GM12878 (cell line): ENCODE results near the gene NR6A1. TPM values are rescaled to one million over a fixed set of nuclear protein-coding genes. Genes with fewer than 3 reads are reported as not detected.

Experiments used
- ATAC-seq: fragments of 200-7000 bp; cut with Tn5 transposase; 3 replicates; pipeline ENCODE4 v1.9.1; 2020; ENCODE audit warnings: mild to moderate bottlenecking, moderate library complexity
- BruUV-seq: library from RNA; stranded (reverse); fragments of 400-500 nt; replicated peaks from 2 replicates; lab custom pipeline; 2021; lab: Mats Ljungman, UMichigan
- CTCF ChIA-PET: fragments of 300-600 bp; sonication (Branson Sonifier 250); formaldehyde crosslinking; extraction: SDS; loops from one replicate; lab custom pipeline; 2021; ENCODE audit warnings: inconsistent platforms; lab: Yijun Ruan, JAX
- POLR2A ChIA-PET: fragments of 350-600 bp; formaldehyde crosslinking; extraction: SDS; loops from one replicate; lab custom pipeline; 2021; ENCODE audit warnings: inconsistent platforms; lab: Charles Lee
- RAD21 ChIA-PET: fragments of 300-600 bp; sonication (Branson Sonifier 250); formaldehyde crosslinking; loops from one replicate; lab custom pipeline; 2023; ENCODE audit warnings: antibody characterized with exemption; ENCODE audit not compliant: unreplicated experiment; lab: Charles Lee
- SMC1A ChIA-PET: fragments of 300-600 bp; sonication (Branson Sonifier 250); formaldehyde crosslinking; loops from one replicate; lab custom pipeline; 2023; ENCODE audit not compliant: unreplicated experiment, uncharacterized antibody; lab: Charles Lee
- DNase-seq: peaks from one replicate; pipeline ENCODE4 v3.0.0-alpha.2; 2011; ENCODE audit warnings: low read depth, low spot score
- FAIRE-seq: peaks from 3 replicates; lab custom pipeline; 2011; peaks lifted over from hg19 to GRCh38; lab: Jason Lieb, UNC
- H2AFZ ChIP-seq: 2 replicates; pipeline ENCODE4 v1.6.0; 2011; ENCODE audit warnings: low read depth, low read length, control low read depth; ENCODE audit not compliant: control insufficient read depth
- H3K27ac ChIP-seq: 2 replicates; pipeline ENCODE4 v1.5.1; 2011; ENCODE audit warnings: control low read depth; ENCODE audit not compliant: control insufficient read depth, insufficient read depth
- H3K27me3 ChIP-seq, 2 experiments: replicated peaks in 1 of 2; 2 replicates each; pipeline versions ENCODE4 v1.6.0 to v1.6.1; 2011; ENCODE audit warnings: low read length in 1 of 2; ENCODE audit not compliant: control insufficient read depth in 2 of 2, insufficient read depth in 2 of 2
- H3K36me3 ChIP-seq, 2 experiments: 2 replicates each; pipeline ENCODE4 v1.5.1; 2011; ENCODE audit warnings: low read length in 1 of 2; ENCODE audit not compliant: control insufficient read depth in 2 of 2, insufficient read depth in 2 of 2
- H3K4me1 ChIP-seq: 2 replicates; pipeline ENCODE4 v1.6.1; 2011; ENCODE audit warnings: mild to moderate bottlenecking, low read length, moderate library complexity, mixed read lengths; ENCODE audit not compliant: control insufficient read depth, insufficient read depth
- H3K4me2 ChIP-seq: 2 replicates; pipeline ENCODE4 v1.6.0; 2011; ENCODE audit warnings: control low read depth; ENCODE audit not compliant: control insufficient read depth, insufficient read depth
- H3K4me3 ChIP-seq: fragments of 200-600 bp; sonication (generic); 2 replicates; pipeline ENCODE4 v1.5.1; 2016
- H3K79me2 ChIP-seq: 2 replicates; pipeline ENCODE4 v1.6.0; 2011; ENCODE audit warnings: low read length; ENCODE audit not compliant: control insufficient read depth, insufficient read depth
- H3K9ac ChIP-seq: 2 replicates; pipeline ENCODE4 v1.8.0; 2011; ENCODE audit warnings: low read length, control low read depth, mixed read lengths; ENCODE audit not compliant: control insufficient read depth, insufficient read depth
- H3K9me3 ChIP-seq: replicated peaks from 3 replicates; pipeline ENCODE4 v1.5.1; 2011; ENCODE audit warnings: mild to moderate bottlenecking, low read length; ENCODE audit not compliant: control insufficient read depth, insufficient read depth
- H4K20me1 ChIP-seq: 2 replicates; pipeline ENCODE4 v1.6.0; 2011; ENCODE audit not compliant: control insufficient read depth, insufficient read depth
- CHD2 ChIP-seq: IDR thresholded peaks from 2 replicates; pipeline ENCODE4 v1.6.1; 2011; ENCODE audit warnings: low read depth, low read length, improper control_type of control experiment, borderline replicate concordance
- PAX8 ChIP-seq: fragments of 450-650 bp; IDR thresholded peaks from 2 replicates; pipeline ENCODE4 v1.6.1; 2017; ENCODE audit warnings: mild to moderate bottlenecking, moderate library complexity
- PML ChIP-seq: IDR thresholded peaks from 2 replicates; pipeline ENCODE4 v1.6.1; 2012; ENCODE audit warnings: low read length, inconsistent platforms
- RCOR1 ChIP-seq: conservative IDR thresholded peaks from 2 replicates; pipeline ENCODE4 v1.6.1; 2012; ENCODE audit warnings: low read depth, low read length, improper control_type of control experiment
- TCF12 ChIP-seq: IDR thresholded peaks from 2 replicates; pipeline ENCODE4 v1.6.1; 2011; ENCODE audit warnings: low read depth, mild to moderate bottlenecking, low read length
- TCF7 ChIP-seq: IDR thresholded peaks from 2 replicates; pipeline ENCODE4 v1.6.1; 2014; ENCODE audit warnings: antibody characterized with exemption, borderline replicate concordance
- YBX1 ChIP-seq: fragments of 450-650 bp; IDR thresholded peaks from 2 replicates; pipeline ENCODE4 v1.6.1; 2016; ENCODE audit warnings: antibody characterized with exemption
- ZNF687 ChIP-seq: fragments of 450-650 bp; IDR thresholded peaks from 2 replicates; pipeline ENCODE4 v1.6.1; 2017; ENCODE audit warnings: mild to moderate bottlenecking, moderate library complexity
- WGBS: methylation state at CpG from one replicate; pipeline ENCODE4 v1.1.6; 2016; ENCODE audit warnings: low lambda C conversion rate; ENCODE audit not compliant: insufficient replicate concordance, insufficient coverage; ENCODE audit errors: missing lambda C conversion rate; 5-methylcytosine and 5-hydroxymethylcytosine counted together
- in situ Hi-C: fragments of 300-500 bp; cut with MboI; formaldehyde crosslinking; loops from 9 replicates; pipeline ENCODE4 v1.14.3; 2018; ENCODE audit warnings: mixed read lengths
- intact Hi-C: fragments of 100-400 bp; cut with micrococcal nuclease; formaldehyde crosslinking; loops from one replicate; pipeline ENCODE4 v1.14.2; 2022; ENCODE audit not compliant: unreplicated experiment
- polyA plus RNA-seq, 11 experiments: library from polyadenylated mRNA; depleted of rRNA in 4 of 11; unstranded in 6 of 11; stranded (reverse) in 5 of 11; fragments of >200 nt; fragmentation: Nextera tagmentation in 4 of 11; fragmentation: Illumina TruSeq in 1 of 11; extraction: Ambion mirVana in 4 of 11; extraction: Trizol in 1 of 11; gene quantifications; 1 replicate in 1 of 11; 2 replicates in 10 of 11; pipeline versions ENCODE4 v1.2.1 to v1.2.3, GENCODE V29; 2011 to 2016; ENCODE audit warnings: inconsistent platforms in 2 of 11, missing spikeins in 2 of 11, low read depth in 1 of 11
- total RNA-seq, 4 experiments: library from RNA; depleted of rRNA in 3 of 4; stranded (reverse); fragments of >200 nt in 3 of 4; fragmentation: Illumina TruSeq in 1 of 4; extraction: Trizol in 1 of 4; gene quantifications; 2 replicates each; pipeline versions ENCODE4 v1.2.1 to v1.2.3, GENCODE V29; 2013 to 2021

The NR6A1 gene
- total and polyA plus RNA-seq, 10 of the 15 experiments (the other 5 are each of a cell fraction or from before 2014, with no cell fraction given), result 1.2 to 9.2 (median 4.6) TPM

DNA sequence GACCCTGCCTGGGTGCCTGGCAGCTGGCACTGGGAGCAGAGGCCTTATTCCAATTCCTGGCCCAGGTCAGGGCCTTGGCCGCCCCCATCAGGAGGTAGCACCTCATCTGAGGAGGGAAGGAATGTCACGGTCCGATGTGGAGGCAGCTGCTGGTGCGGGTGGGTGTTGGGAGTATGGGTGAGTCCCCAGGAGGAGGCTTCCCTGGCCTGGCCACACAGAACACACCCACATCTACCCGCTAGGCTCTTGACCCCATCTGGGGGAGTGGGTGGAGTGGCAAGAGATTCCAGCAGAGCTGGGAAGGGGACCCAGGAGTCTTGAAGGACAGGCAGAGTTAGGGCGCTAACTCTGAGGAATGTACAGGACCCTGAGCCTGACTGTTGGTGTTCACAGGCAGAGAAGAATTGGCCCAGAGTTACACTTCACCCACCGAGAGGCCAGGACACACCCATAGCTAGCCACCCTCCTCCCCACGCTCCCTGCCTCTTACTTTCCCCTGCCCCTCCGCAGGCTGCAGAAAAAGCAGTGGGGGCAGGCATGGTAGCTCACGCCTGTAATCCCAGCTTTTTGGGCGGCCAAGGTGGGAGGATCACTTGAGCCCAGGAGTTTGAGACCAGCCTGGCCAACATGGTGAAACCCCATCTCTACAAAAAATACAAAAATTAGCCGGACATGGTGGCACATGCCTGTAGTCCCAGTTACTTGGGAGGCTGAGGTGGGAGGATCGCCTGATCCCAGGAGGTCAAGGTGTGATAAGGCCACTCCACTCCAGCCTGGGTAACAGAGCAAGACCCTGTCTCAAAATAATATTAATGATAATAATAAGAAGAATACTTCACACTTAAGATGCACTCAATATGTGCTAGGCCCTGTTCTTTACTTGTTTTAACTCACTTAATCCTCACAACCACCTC is 11.8 kb upstream of the NR6A1 start:
- 76% methylated on average over 13 of the region's 13 CpGs for WGBS

More for the DNA sequence above, 11.8 kb upstream of the NR6A1 start:
- Histone ChIP-seq H3K4me2 (no peak overlapping the region), H3K79me2 (no peaks in the 10 kb centered on the region), H3K4me3 (no peak overlapping the region), H3K4me1 (no peaks in the 10 kb centered on the region), H3K9ac (no peak overlapping the region), H3K9me3 (no peaks in the 10 kb centered on the region), H2AFZ (no peak overlapping the region), H3K27ac (no peak overlapping the region), H3K36me3 (no peaks in the 10 kb centered on the region), H4K20me1 (no peaks in the 10 kb centered on the region), H3K27me3 (no peaks in the 10 kb centered on the region)
- CTCF ChIA-PET, result interaction anchor here (0.8 to 16.1 kb wide), 4 partner anchors 10 to 90 kb away, joined by 3 to 575 read pairs (median 4); partner anchors contain the start of genes ARPC5L, RPL35 and WDR38
- no TSS peak for BruUV-seq
- FAIRE-seq (no peak), ATAC-seq (no peak), DNase-seq (no peak)
- intact Hi-C loops (no loop called here), in situ Hi-C loops (no loop called here)
- SMC1A ChIA-PET, result interaction anchor here (1.5 kb wide), 1 partner anchor 69 kb away, joined by 3 read pairs; no protein-coding TSS in a partner anchor
- TF ChIP-seq CHD2 (no peak), PAX8 (no peak), RCOR1 (no peak), YBX1 (no peak), TCF7 (no peak), TCF12 (no peak), ZNF687 (no peak), PML (no peak)
- POLR2A ChIA-PET, result no interaction called here
- RAD21 ChIA-PET, result interaction anchor here (1.2 kb wide), 1 partner anchor 71 kb away, joined by 3 read pairs; the partner anchor contains the start of gene WDR38
